Sigmoid colon (tissue), 7 donors: ENCODE measurements around the gene SERPINE1. TPM values are rescaled to one million over a fixed set of nuclear protein-coding genes. Genes with fewer than 3 reads are reported as not detected.
A peak's percentile ranks its signal among the peaks of the same experiment; 100 is the strongest.

Experiments used
- DNase-seq: peaks from one replicate; pipeline ENCODE4 v3.0.0-alpha.2; 2019
- H3K27ac ChIP-seq, 4 donors: fragments of 200-600 bp; sonication (generic); one replicate each; pipeline ENCODE4 v1.5.1; 2016 to 2019; ENCODE audit warnings: mild to moderate bottlenecking in 1 of 4
- H3K27me3 ChIP-seq, 3 donors: fragments of 200-600 bp; sonication (generic); one replicate each; pipeline ENCODE4 v1.5.1; 2019; ENCODE audit warnings: mild to moderate bottlenecking in 1 of 3
- H3K36me3 ChIP-seq, 4 donors: fragments of 200-600 bp; sonication (generic); one replicate each; pipeline ENCODE4 v1.5.1; 2016 to 2019
- H3K4me1 ChIP-seq, 4 donors: fragments of 200-600 bp; sonication (generic); one replicate each; pipeline ENCODE4 v1.5.1; 2017 to 2019
- H3K4me3 ChIP-seq, 4 donors: fragments of 200-600 bp; sonication (generic); one replicate each; pipeline ENCODE4 v1.5.1; 2017 to 2019; ENCODE audit warnings: mild to moderate bottlenecking in 2 of 4, moderate library complexity in 1 of 4
- H3K9me3 ChIP-seq, 4 donors: fragments of 200-600 bp in 3 of 4; sonication (generic) in 3 of 4; one replicate each; pipeline versions ENCODE4 v1.5.1 to v1.6.1; 2013 to 2019
- CTCF ChIP-seq, 4 experiments: fragments of 450-650 bp in 3 of 4; fragments of 200-600 bp in 1 of 4; IDR thresholded peaks; one replicate each; pipeline ENCODE4 v1.5.1; 2016 to 2019; ENCODE audit warnings: antibody characterized with exemption in 4 of 4, mild to moderate bottlenecking in 3 of 4, moderate library complexity in 2 of 4
- EP300 ChIP-seq, 4 donors: sonication (generic); formaldehyde crosslinking; IDR thresholded peaks; one replicate each; pipeline ENCODE4 v1.6.1; 2017; ENCODE audit warnings: antibody characterized with exemption in 4 of 4
- POLR2A ChIP-seq, 2 donors: fragments of 450-650 bp; IDR thresholded peaks; one replicate each; pipeline ENCODE4 v1.6.1; 2016; ENCODE audit warnings: antibody characterized with exemption in 2 of 2, mild to moderate bottlenecking in 2 of 2, moderate library complexity in 2 of 2
- POLR2AphosphoS5 ChIP-seq, 4 donors: sonication (generic); formaldehyde crosslinking; IDR thresholded peaks; one replicate each; pipeline ENCODE4 v1.6.1; 2017; ENCODE audit warnings: antibody characterized with exemption in 4 of 4
- whole genome bisulfite sequencing, 2 donors: extraction: QIAGEN DNeasy Blood & Tissue Kit; methylation state at CpG; one replicate each; pipeline ENCODE4 v1.1.7; 2013; 5-methylcytosine and 5-hydroxymethylcytosine counted together
- intact Hi-C: fragments of 100-400 bp; cut with DNase I; formaldehyde crosslinking; loops from one replicate; pipeline ENCODE4 v1.15.1; 2023
- polyA plus RNA-seq, 3 donors: library from polyadenylated mRNA; stranded (reverse); fragments of 200-250 nt; gene quantifications; one replicate each; pipeline ENCODE4 v1.2.3, GENCODE V29; 2013
- total RNA-seq, 4 donors: library from RNA; depleted of rRNA; stranded (reverse); fragments of >200 nt; gene quantifications; one replicate each; pipeline ENCODE4 v1.1.0, GENCODE V29; 2016
- donor health status: healthy with polysubstance abuse.
- donor health status: Bipolar disorder and iron deficiency.
- donor health status: healthy.

The SERPINE1 gene
- total and polyA plus RNA-seq, 7 donors, result 0.46 to 21.3 (median 9.3) TPM

- no peak overlapping the region for H3K27ac ChIP-seq
- peaks cover 5 to 48% (median 17%) of the 10 kb centered on the region in 4 donors for H3K36me3 ChIP-seq
- H3K9me3 ChIP-seq, result no peaks in the 10 kb centered on the region
- no peak overlapping the region for H3K4me3 ChIP-seq
- DNase-seq, result no peak
- intact Hi-C loops, result loop anchor here (10.0 kb wide), 1 partner anchor 265 kb away; the partner anchor contains the start of gene ACHE
- H3K4me1 ChIP-seq, result peaks cover 0 to 35% (median 33%) of the 10 kb centered on the region in 4 donors
- H3K27me3 ChIP-seq, result peaks cover 28 to 49% (median 39%) of the 10 kb centered on the region in 3 donors
- TF ChIP-seq POLR2A (IDR thresholded peaks at IDR 0.05), result no peak
- no peak for TF ChIP-seq CTCF (IDR thresholded peaks at IDR 0.05)
- TF ChIP-seq POLR2AphosphoS5 (IDR thresholded peaks at IDR 0.05), result no peak
- TF ChIP-seq EP300 (IDR thresholded peaks at IDR 0.05), result no peak
- WGBS, 2 donors, result 81 to 83% methylated on average over 31 of the region's 31 CpGs
Observed at GRCh38 chr7:101159696-101160674, 33.1 kb downstream of the SERPINE1 start.

GRCh38 chr7:101160910-101161309, 34.0 kb downstream of the SERPINE1 start:
- TF ChIP-seq POLR2AphosphoS5 (IDR thresholded peaks at IDR 0.05) (no peak), POLR2A (IDR thresholded peaks at IDR 0.05) (no peak), CTCF (IDR thresholded peaks at IDR 0.05) (no peak), EP300 (IDR thresholded peaks at IDR 0.05) (no peak)
- DNase-seq, result no peak
- Histone ChIP-seq H3K4me3 (no peak overlapping the region), H3K9me3 (no peaks in the 10 kb centered on the region), H3K36me3 (peaks cover 5 to 48% (median 17%) of the 10 kb centered on the region in 4 donors), H3K27ac (no peak overlapping the region), H3K4me1 (peaks cover 0 to 38% (median 36%) of the 10 kb centered on the region in 4 donors), H3K27me3 (peaks cover 34 to 59% (median 48%) of the 10 kb centered on the region in 3 donors)
- intact Hi-C loops, result loop anchor here (10.0 kb wide), 1 partner anchor 266 kb away; the partner anchor contains the start of gene ACHE

GRCh38 chr7:101161692-101162471, 35.0 kb downstream of the SERPINE1 start:
- TF ChIP-seq POLR2A (IDR thresholded peaks at IDR 0.05) (no peak), POLR2AphosphoS5 (IDR thresholded peaks at IDR 0.05) (no peak), CTCF (IDR thresholded peaks at IDR 0.05) (no peak), EP300 (IDR thresholded peaks at IDR 0.05) (no peak)
- H3K27me3 ChIP-seq, result peaks cover 42 to 68% (median 58%) of the 10 kb centered on the region in 3 donors
- intact Hi-C loops, result loop anchor here (10.0 kb wide), 1 partner anchor 267 kb away; the partner anchor contains the start of gene ACHE
- DNase-seq, result no peak
- no peak overlapping the region for H3K27ac ChIP-seq
- H3K36me3 ChIP-seq, result peaks cover 5 to 46% (median 17%) of the 10 kb centered on the region in 4 donors
- WGBS, 2 donors, result 78 to 80% methylated on average over 17 of the region's 17 CpGs
- peaks cover 0 to 42% (median 41%) of the 10 kb centered on the region in 4 donors for H3K4me1 ChIP-seq
- no peaks in the 10 kb centered on the region for H3K9me3 ChIP-seq
- no peak overlapping the region for H3K4me3 ChIP-seq

GRCh38 chr7:101162551-101163278, 35.8 kb downstream of the SERPINE1 start:
- WGBS, 2 donors, result 2% methylated on average over 74 of the region's 74 CpGs
- TF ChIP-seq CTCF (IDR thresholded peaks at IDR 0.05) (no peak), POLR2AphosphoS5 (IDR thresholded peaks at IDR 0.05) (no peak), POLR2A (IDR thresholded peaks at IDR 0.05) (no peak), EP300 (IDR thresholded peaks at IDR 0.05) (no peak)
- peaks cover 5 to 38% (median 17%) of the 10 kb centered on the region in 4 donors for H3K36me3 ChIP-seq
- H3K27me3 ChIP-seq, result peaks cover 49 to 77% (median 66%) of the 10 kb centered on the region in 3 donors
- H3K4me1 ChIP-seq, result peaks cover 0 to 42% (median 42%) of the 10 kb centered on the region in 4 donors
- H3K9me3 ChIP-seq, result no peaks in the 10 kb centered on the region
- intact Hi-C loops, result loop anchor here (10.0 kb wide), 1 partner anchor 268 kb away; the partner anchor contains the start of gene ACHE
- DNase-seq, result no peak
- H3K27ac ChIP-seq, result no peak overlapping the region
- H3K4me3 ChIP-seq, result peak overlapping the region in 3 of 4 donors; percentile 12 to 35 (median 25)
